ENCODE data around the gene ST3GAL2. TPM values are rescaled to one million over a fixed set of nuclear protein-coding genes. Genes with fewer than 3 reads are reported as not detected.

The ST3GAL2 gene
- total and polyA plus RNA-seq, 9 of the 15 experiments (the other 6 are each of a cell fraction or from before 2014, with no cell fraction given) = 1.5 to 108 (median 34.3) TPM

- no TSS peak for BruUV-seq (replicated peaks)
- TF ChIP-seq HDAC8 (tag; IDR thresholded peaks at IDR 0.05) = no peak
- no peak for TF ChIP-seq ZNF668 (CRISPR knock-in tag; IDR thresholded peaks at IDR 0.05)
- TF ChIP-seq POLR2G (IDR thresholded peaks at IDR 0.05; ENCODE audit: low read depth, low read length) = peak; percentile 46
- TF ChIP-seq BCOR (IDR thresholded peaks at IDR 0.05) = no peak
- no peak for TF ChIP-seq RERE (CRISPR knock-in tag; IDR thresholded peaks at IDR 0.05; ENCODE audit: borderline replicate concordance)
- peak; percentile 61 for TF ChIP-seq NFYB (IDR thresholded peaks at IDR 0.05; ENCODE audit: extremely low read depth, insufficient read length)
- TF ChIP-seq ARID3A (IDR thresholded peaks at IDR 0.05; ENCODE audit: borderline replicate concordance, low read depth, low read length) = no peak
- no peak for TF ChIP-seq BHLHE40 (IDR thresholded peaks at IDR 0.05; ENCODE audit: low read length)
- TF ChIP-seq GTF3C2 (IDR thresholded peaks at IDR 0.05; ENCODE audit: borderline replicate concordance, extremely low read depth, insufficient read length) = no peak
- peak; percentile 22 for TF ChIP-seq RBM22 (IDR thresholded peaks at IDR 0.05; ENCODE audit: low read depth, low read length, poor library complexity, severe bottlenecking)
- TF ChIP-seq SREBF1 (IDR thresholded peaks at IDR 0.05; ENCODE audit: borderline replicate concordance, low read depth, low read length) = no peak
Observed at GRCh38 chr16:70380919-70381603, 57.8 kb downstream of the ST3GAL2 start.

More at GRCh38 chr16:70380919-70381603, 57.8 kb downstream of the ST3GAL2 start:
- Histone ChIP-seq H3K4me3 (no peak overlapping the region), H3K79me2 (ENCODE audit: control insufficient read depth, insufficient read depth, low read length) (no peaks in the 10 kb centered on the region), H3K4me2 (ENCODE audit: insufficient read depth, low read length) (no peak overlapping the region), H3K9me3 (replicated peaks; ENCODE audit: control insufficient read depth, insufficient read depth, low read depth, low read length) (no peaks in the 10 kb centered on the region), H3K27me3 (ENCODE audit: control insufficient read depth in 2 of 2, insufficient read depth in 2 of 2, low read length in 2 of 2) (no peaks in the 10 kb centered on the region), H2AFZ (ENCODE audit: low read depth, low read length) (no peak overlapping the region), H4K20me1 (replicated peaks; ENCODE audit: control insufficient read depth, insufficient read depth, low read length) (peaks cover 5% of the 10 kb centered on the region; the same call in 1 of the 2 replicates), H3K27ac (ENCODE audit: extremely low read depth, low read depth, low read length) (no peak overlapping the region), H3K9me1 (ENCODE audit: control insufficient read depth, insufficient read depth, low read length) (peaks cover 2% of the 10 kb centered on the region), H3K9ac (ENCODE audit: insufficient read depth in 1 of 2, low read depth in 2 of 2, low read length in 2 of 2) (no peak overlapping the region), H3K36me3 (ENCODE audit: control insufficient read depth, insufficient read depth, low read length) (peaks cover 81% of the 10 kb centered on the region; the same call in 2 of the 3 replicates), H3K4me1 (replicated peaks in 1 of 2; ENCODE audit: control insufficient read depth in 2 of 2, insufficient read depth in 2 of 2, low read length in 2 of 2) (peaks cover 0 to 18% of the 10 kb centered on the region in 2 experiments; a peak in 2 of 5 replicates)
- DNase-seq (ENCODE audit: extremely low read depth in 1 of 4, low spot score in 3 of 4) = peak in 1 of 4 experiments; percentile 35
- 98% methylated on average over 24 of the region's 52 CpGs for WGBS (ENCODE audit: insufficient coverage, low coverage, missing lambda C conversion rate)
- peak; percentile 35 for ATAC-seq
- intact Hi-C loops (cut with micrococcal nuclease) (no loop called here), in situ Hi-C loops (cut with MboI) (no loop called here)
- POLR2A ChIA-PET = interaction anchor here (1.2 to 1.7 kb wide), 2 partner anchors 13 to 20 kb away, joined by 5 to 7 read pairs; no protein-coding TSS in a partner anchor
- CTCF ChIA-PET (ENCODE audit: low intra/inter-chr PET ratio) = no interaction called here
- no peak for FAIRE-seq

All from K562 (cell line).